ENCODE measurements around the gene CHN1.

The CHN1 gene

DNA sequence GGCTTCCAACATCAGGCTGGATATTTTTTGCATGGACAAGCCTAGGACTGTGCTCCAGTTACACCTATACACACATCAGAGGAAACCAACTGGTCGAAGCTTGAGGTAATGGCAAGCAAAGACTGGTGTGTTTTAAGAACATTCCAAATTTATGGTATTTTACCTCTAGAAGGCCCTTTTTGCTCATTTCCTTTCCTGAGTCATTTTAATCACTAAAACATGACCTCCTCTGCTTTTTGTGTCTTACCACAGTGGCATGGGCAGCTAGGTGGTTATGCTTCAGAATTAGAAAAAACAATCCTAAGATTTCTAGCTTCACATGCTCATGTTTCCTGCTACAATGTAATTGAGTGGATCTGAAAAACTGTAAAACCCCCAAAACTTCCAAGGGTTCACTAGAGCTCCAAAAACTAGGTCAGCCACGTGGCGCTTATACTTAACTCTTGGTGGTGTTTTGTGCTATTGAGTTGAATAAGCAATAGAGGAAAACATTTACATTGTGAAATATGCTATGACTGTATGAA is 210.3 kb downstream of the CHN1 start:
- no peak for TF ChIP-seq FOXP2 (optimal IDR thresholded peaks at IDR 0.05; ENCODE audit: borderline replicate concordance, extremely low read depth, extremely low read length, insufficient read depth)
- no peak for TF ChIP-seq SIN3A (IDR thresholded peaks at IDR 0.05; ENCODE audit: borderline replicate concordance, insufficient read depth, low read length)
- TF ChIP-seq POLR2AphosphoS5 (IDR thresholded peaks at IDR 0.05; ENCODE audit: low read depth, low read length): no peak
- no peak for TF ChIP-seq TAF1 (IDR thresholded peaks at IDR 0.05; ENCODE audit: borderline replicate concordance, insufficient read depth, low read length)
- TF ChIP-seq REST (IDR thresholded peaks at IDR 0.05; ENCODE audit: insufficient read depth in 1 of 2, low read depth in 2 of 2, low read length in 2 of 2): no peak

- TF ChIP-seq TAF1 (IDR thresholded peaks at IDR 0.05; ENCODE audit: borderline replicate concordance, insufficient read depth, low read length) (no peak), POLR2AphosphoS5 (IDR thresholded peaks at IDR 0.05; ENCODE audit: low read depth, low read length) (no peak), SIN3A (IDR thresholded peaks at IDR 0.05; ENCODE audit: borderline replicate concordance, insufficient read depth, low read length) (no peak), REST (IDR thresholded peaks at IDR 0.05; ENCODE audit: insufficient read depth in 1 of 2, low read depth in 2 of 2, low read length in 2 of 2) (no peak), FOXP2 (optimal IDR thresholded peaks at IDR 0.05; ENCODE audit: borderline replicate concordance, extremely low read depth, extremely low read length, insufficient read depth) (no peak)
Measured at GRCh38 chr2:174792309-174793025, 212.7 kb downstream of the CHN1 start.

GRCh38 chr2:174791746-174792280 is 213.4 kb downstream of the CHN1 start:
- TF ChIP-seq TAF1 (IDR thresholded peaks at IDR 0.05; ENCODE audit: borderline replicate concordance, insufficient read depth, low read length) (no peak), POLR2AphosphoS5 (IDR thresholded peaks at IDR 0.05; ENCODE audit: low read depth, low read length) (no peak), FOXP2 (optimal IDR thresholded peaks at IDR 0.05; ENCODE audit: borderline replicate concordance, extremely low read depth, extremely low read length, insufficient read depth) (no peak), REST (IDR thresholded peaks at IDR 0.05; ENCODE audit: insufficient read depth in 1 of 2, low read depth in 2 of 2, low read length in 2 of 2) (no peak), SIN3A (IDR thresholded peaks at IDR 0.05; ENCODE audit: borderline replicate concordance, insufficient read depth, low read length) (no peak)

GRCh38 chr2:174791020-174791419 is 214.2 kb downstream of the CHN1 start:
- TF ChIP-seq TAF1 (IDR thresholded peaks at IDR 0.05; ENCODE audit: borderline replicate concordance, insufficient read depth, low read length) (no peak), POLR2AphosphoS5 (IDR thresholded peaks at IDR 0.05; ENCODE audit: low read depth, low read length) (no peak), REST (IDR thresholded peaks at IDR 0.05; ENCODE audit: insufficient read depth in 1 of 2, low read depth in 2 of 2, low read length in 2 of 2) (no peak), FOXP2 (optimal IDR thresholded peaks at IDR 0.05; ENCODE audit: borderline replicate concordance, extremely low read depth, extremely low read length, insufficient read depth) (no peak), SIN3A (IDR thresholded peaks at IDR 0.05; ENCODE audit: borderline replicate concordance, insufficient read depth, low read length) (no peak)
